Retinal pigment epithelial cell (primary cell): ENCODE measurements around the gene SEMA6A.
A peak's percentile ranks its signal among the peaks of the same experiment; 100 is the strongest.

Experiments
- DNase-seq: peaks from one replicate; pipeline ENCODE4 v3.0.0-alpha.2; 2010; ENCODE audit warnings: low read depth
- H3K4me3 ChIP-seq: 2 replicates; pipeline ENCODE4 v1.5.1; 2011; ENCODE audit warnings: mild to moderate bottlenecking, low read length, control low read depth, moderate library complexity
- CTCF ChIP-seq: conservative IDR thresholded peaks from 2 replicates; pipeline ENCODE4 v1.5.1; 2011; ENCODE audit warnings: low read depth, low read length, control low read depth, inconsistent platforms

SEMA6A gene

DNA sequence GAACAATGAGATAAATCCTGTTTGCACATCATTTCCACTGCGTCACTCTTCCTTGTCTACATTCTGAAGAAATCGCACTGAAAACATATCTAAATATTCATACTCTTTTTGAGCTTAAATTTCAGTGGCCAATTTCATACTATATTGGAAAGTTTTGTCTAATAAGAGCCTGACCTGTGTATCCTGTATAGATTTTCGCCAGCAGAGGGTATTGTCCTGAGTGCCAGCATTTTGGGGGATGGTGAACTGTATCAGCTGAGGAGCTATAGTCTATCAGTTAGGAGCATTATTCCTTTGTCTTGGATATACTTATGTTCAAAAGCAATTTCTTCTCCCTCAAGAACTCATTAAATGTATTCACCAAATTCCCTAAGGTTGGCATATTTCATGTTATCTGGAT lies 102.3 kb downstream of the SEMA6A start:
- TF ChIP-seq CTCF: peak; percentile 14
- no peak for DNase-seq

DNA sequence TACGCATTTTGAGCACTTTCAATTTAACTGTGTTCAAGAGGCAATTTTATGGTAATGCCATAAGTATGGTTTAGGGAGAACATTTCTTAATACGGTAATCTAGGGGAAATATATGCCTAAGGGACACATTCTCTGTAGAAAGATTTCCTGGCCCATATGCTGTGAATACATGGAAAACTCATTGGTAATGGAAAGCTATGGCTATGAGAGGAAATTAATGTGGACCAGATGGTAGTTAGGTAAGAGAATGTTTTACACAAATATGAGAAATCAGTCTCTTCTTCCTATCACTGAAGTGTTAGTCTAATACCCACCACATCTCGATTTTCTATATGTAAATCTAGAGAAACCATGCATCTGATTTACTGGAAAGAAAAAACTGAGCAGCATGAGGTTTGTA lies 105.0 kb downstream of the SEMA6A start:
- DNase-seq: no peak
- H3K4me3 ChIP-seq: no peak overlapping the region
- no peak for TF ChIP-seq CTCF

More for the DNA sequence above, 102.3 kb downstream of the SEMA6A start:
- H3K4me3 ChIP-seq: no peak overlapping the region

DNA sequence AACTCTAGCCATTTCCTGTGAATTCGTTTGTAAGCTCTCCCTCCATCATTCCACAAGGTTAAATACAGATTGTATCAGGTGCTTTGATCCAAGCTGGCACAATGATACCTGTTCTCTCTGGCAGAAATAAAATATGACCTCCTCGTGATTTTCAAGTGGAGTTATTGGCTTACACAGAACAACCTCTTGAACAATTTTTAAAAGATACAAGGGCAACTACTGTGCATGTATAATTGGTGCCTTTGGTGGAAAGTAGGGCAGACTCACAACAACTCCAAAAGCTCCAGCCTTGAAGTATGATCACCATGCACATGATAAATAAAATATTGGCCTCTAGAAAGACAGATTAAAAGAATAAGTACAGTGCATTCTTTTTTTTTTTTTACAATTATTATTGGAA lies 106.0 kb downstream of the SEMA6A start:
- DNase-seq: no peak
- H3K4me3 ChIP-seq: no peak overlapping the region
- no peak for TF ChIP-seq CTCF

GRCh38 chr5:116467465-116467843 lies 107.2 kb downstream of the SEMA6A start:
- H3K4me3 ChIP-seq: no peak overlapping the region
- no peak for TF ChIP-seq CTCF
- DNase-seq: no peak

GRCh38 chr5:116466727-116467464 lies 107.7 kb downstream of the SEMA6A start:
- no peak overlapping the region for H3K4me3 ChIP-seq

DNA sequence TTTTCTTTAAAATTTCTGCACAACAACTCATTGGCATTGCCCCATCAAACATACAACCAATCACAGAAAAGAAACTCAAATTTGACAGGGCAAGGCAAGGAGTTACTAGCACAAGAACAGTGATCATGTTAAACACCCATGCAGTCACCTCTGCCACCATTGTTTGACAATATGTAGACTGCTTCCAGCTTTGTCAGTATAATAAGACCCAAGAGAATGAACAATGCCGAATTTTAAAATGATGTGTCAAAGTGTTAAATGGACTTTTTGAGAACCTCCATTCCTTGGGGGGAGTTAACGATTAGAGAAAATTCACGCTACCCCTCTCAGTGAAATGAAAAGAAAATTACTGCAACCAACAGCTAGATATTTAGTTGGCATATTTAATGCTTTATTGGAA lies 109.2 kb downstream of the SEMA6A start:
- H3K4me3 ChIP-seq: no peak overlapping the region
- DNase-seq: no peak
- TF ChIP-seq CTCF: no peak

More at GRCh38 chr5:116466727-116467464, 107.7 kb downstream of the SEMA6A start:
- DNase-seq: no peak
- no peak for TF ChIP-seq CTCF

DNA sequence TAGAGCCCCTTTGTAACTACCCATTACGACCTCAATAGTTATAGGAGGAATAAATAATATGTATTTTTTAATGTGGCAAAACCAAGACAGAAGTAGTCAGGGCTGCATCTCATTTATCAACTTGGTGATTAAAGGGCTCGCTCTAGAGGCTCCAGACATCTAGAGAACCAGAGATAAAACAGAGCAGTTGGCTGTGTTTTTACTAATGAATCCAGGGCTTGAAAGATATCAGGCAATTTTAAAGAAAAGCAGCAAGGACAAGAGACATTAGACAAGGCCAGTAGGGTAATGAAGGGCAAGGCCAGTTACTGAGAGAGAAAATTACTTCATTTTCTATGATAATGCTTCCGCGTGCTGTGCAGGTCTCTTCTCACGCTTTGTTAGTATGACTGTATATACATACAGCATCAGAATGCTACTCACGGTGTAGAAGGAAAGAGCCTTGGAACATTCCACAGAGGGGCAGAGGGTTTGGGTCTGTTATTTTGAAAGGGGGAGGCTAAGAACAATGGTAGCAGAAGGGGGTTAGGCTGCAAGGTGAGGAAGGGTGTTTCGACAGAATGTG lies 110.4 kb downstream of the SEMA6A start:
- TF ChIP-seq CTCF: no peak
- no peak overlapping the region for H3K4me3 ChIP-seq

More for the DNA sequence above, 110.4 kb downstream of the SEMA6A start:
- no peak for DNase-seq
